Neural cell (in vitro differentiated cells): ENCODE results near the gene DNASE1L2. TPM values are rescaled to one million over a fixed set of nuclear protein-coding genes. Genes with fewer than 3 reads are reported as not detected.

Experiments
- H2AFZ ChIP-seq: fragments of 200-600, 300-800 bp; sonication (generic), shearing (Covaris generic); 2 replicates; pipeline ENCODE4 v1.6.0; 2014; ENCODE audit warnings: low read depth, mild to moderate bottlenecking, antibody characterized with exemption, low read length, moderate library complexity
- H3F3A ChIP-seq: fragments of 200-600 bp; shearing (Covaris generic); 2 replicates; pipeline ENCODE4 v1.6.1; 2016; ENCODE audit warnings: mild to moderate bottlenecking, moderate library complexity, mixed read lengths, antibody characterized with exemption, low read length; ENCODE audit not compliant: insufficient read depth, poor library complexity, severe bottlenecking
- H3K27ac ChIP-seq: fragments of 200-600, 300-800 bp; sonication (generic), shearing (Covaris generic); 2 replicates; pipeline ENCODE4 v1.5.1; 2014; ENCODE audit warnings: mild to moderate bottlenecking, low read length, moderate library complexity
- H3K27me3 ChIP-seq: fragments of 300-800, 200-600 bp; sonication (generic), shearing (Covaris generic); 2 replicates; pipeline ENCODE4 v1.6.0; 2014; ENCODE audit warnings: mild to moderate bottlenecking, low read depth, low read length, moderate library complexity; ENCODE audit not compliant: insufficient read depth
- H3K36me3 ChIP-seq: fragments of 300-800, 200-600 bp; sonication (generic), shearing (Covaris generic); 2 replicates; pipeline ENCODE4 v1.5.1; 2014; ENCODE audit warnings: mild to moderate bottlenecking, antibody characterized with exemption, low read length, moderate library complexity; ENCODE audit not compliant: insufficient read depth
- H3K4me2 ChIP-seq: fragments of 300-800, 200-600 bp; sonication (generic), shearing (Covaris generic); 2 replicates; pipeline ENCODE4 v1.6.0; 2014; ENCODE audit warnings: mild to moderate bottlenecking, low read length
- H3K4me3 ChIP-seq: fragments of 300-800, 200-600 bp; sonication (generic), shearing (Covaris generic); 2 replicates; pipeline ENCODE4 v1.5.1; 2014; ENCODE audit warnings: mild to moderate bottlenecking, low read length, moderate library complexity
- H3K79me2 ChIP-seq: fragments of 200-600 bp; shearing (Covaris generic); replicated peaks from 2 replicates; pipeline ENCODE4 v1.6.0; 2014; ENCODE audit warnings: mild to moderate bottlenecking, low read length, moderate library complexity; ENCODE audit not compliant: insufficient read depth
- H3K9ac ChIP-seq: fragments of 300-800, 200-600 bp; sonication (generic), shearing (Covaris generic); 2 replicates; pipeline ENCODE4 v1.6.1; 2016; ENCODE audit warnings: mild to moderate bottlenecking, low read length, mixed read lengths
- H3K9me2 ChIP-seq: fragments of 200-600 bp; shearing (Covaris generic); 2 replicates; pipeline ENCODE4 v1.6.1; 2016; ENCODE audit warnings: mild to moderate bottlenecking, low read length, mixed read lengths; ENCODE audit not compliant: insufficient read depth
- H3K9me3 ChIP-seq: fragments of 200-600, 300-800 bp; sonication (generic), shearing (Covaris generic); 2 replicates; pipeline ENCODE4 v1.6.1; 2016; ENCODE audit warnings: mild to moderate bottlenecking, mixed run types, low read length, moderate library complexity, mixed read lengths
- H4K20me1 ChIP-seq: fragments of 200-600 bp; shearing (Covaris generic); 2 replicates; pipeline ENCODE4 v1.6.1; 2016; ENCODE audit warnings: mild to moderate bottlenecking, mixed run types; ENCODE audit not compliant: insufficient read depth
- EP300 ChIP-seq: fragments of 450-650 bp; conservative IDR thresholded peaks from 2 replicates; pipeline ENCODE4 v1.6.1; 2014; ENCODE audit warnings: antibody characterized with exemption, mild to moderate bottlenecking, moderate library complexity; ENCODE audit not compliant: poor library complexity, severe bottlenecking
- EZH2 ChIP-seq: fragments of 200-600, 300-800 bp; shearing (Covaris generic), sonication (generic); IDR thresholded peaks from 2 replicates; pipeline ENCODE4 v1.6.1; 2014; ENCODE audit warnings: antibody characterized with exemption, low read length, borderline replicate concordance, mild to moderate bottlenecking; ENCODE audit not compliant: insufficient read depth, poor library complexity, severe bottlenecking
- MXI1 ChIP-seq: fragments of 450-650 bp; conservative IDR thresholded peaks from 2 replicates; pipeline ENCODE4 v1.6.1; 2014; ENCODE audit warnings: antibody characterized with exemption, mild to moderate bottlenecking; ENCODE audit not compliant: poor library complexity, severe bottlenecking
- POLR2AphosphoS5 ChIP-seq: IDR thresholded peaks from 2 replicates; pipeline ENCODE4 v1.6.1; 2012
- RAD21 ChIP-seq: fragments of 450-650 bp; conservative IDR thresholded peaks from 2 replicates; pipeline ENCODE4 v1.6.1; 2014; ENCODE audit warnings: antibody characterized with exemption, mild to moderate bottlenecking, moderate library complexity
- REST ChIP-seq: IDR thresholded peaks from 2 replicates; pipeline ENCODE4 v1.6.1; 2012; ENCODE audit warnings: borderline replicate concordance
- SMC3 ChIP-seq: fragments of 450-650 bp; conservative IDR thresholded peaks from 2 replicates; pipeline ENCODE4 v1.6.1; 2014; ENCODE audit warnings: antibody characterized with exemption, mild to moderate bottlenecking, moderate library complexity; ENCODE audit not compliant: poor library complexity
- TAF1 ChIP-seq: IDR thresholded peaks from 2 replicates; pipeline ENCODE4 v1.6.1; 2012; ENCODE audit warnings: low read depth
- polyA plus RNA-seq: library from polyadenylated mRNA; depleted of rRNA; stranded (reverse); fragments of >200 nt; gene quantifications from 2 replicates; pipeline ENCODE4 v1.2.3, GENCODE V29; 2014
- TF ChIP-seq, protein P1 (sequence below): fragments of 450-650 bp; IDR thresholded peaks from 2 replicates; pipeline ENCODE4 v1.5.1; 2014; ENCODE audit warnings: antibody characterized with exemption, mild to moderate bottlenecking, moderate library complexity; ENCODE audit not compliant: poor library complexity, severe bottlenecking

Gene DNASE1L2
- polyA plus RNA-seq, 1 donor from 2014 or later: 10.2 TPM

- Histone ChIP-seq H2AFZ (no peak overlapping the region), H3K4me2 (no peak overlapping the region), H4K20me1 (no peaks in the 10 kb centered on the region), H3K79me2 (no peaks in the 10 kb centered on the region), H3F3A (no peaks in the 10 kb centered on the region), H3K9me3 (no peaks in the 10 kb centered on the region), H3K9me2 (no peaks in the 10 kb centered on the region), H3K9ac (no peak overlapping the region), H3K27ac (no peak overlapping the region), H3K4me3 (no peak overlapping the region), H3K27me3 (no peaks in the 10 kb centered on the region), H3K36me3 (no peaks in the 10 kb centered on the region)
- TF ChIP-seq MXI1: no peak
- TF ChIP-seq SMC3: no peak
- TF ChIP-seq TAF1: no peak
These were observed 46.9 kb upstream of the DNASE1L2 start for GRCh38 chr16:2189252-2189893.

- H3K4me3 ChIP-seq: no peak overlapping the region
- H3K27ac ChIP-seq: no peak overlapping the region
- H3K4me2 ChIP-seq: no peak overlapping the region
- no peaks in the 10 kb centered on the region for H3K36me3 ChIP-seq
- no peaks in the 10 kb centered on the region for H3F3A ChIP-seq
- H3K79me2 ChIP-seq: peaks cover 2% of the 10 kb centered on the region
- H4K20me1 ChIP-seq: no peaks in the 10 kb centered on the region
- no peaks in the 10 kb centered on the region for H3K9me2 ChIP-seq
- no peak overlapping the region for H2AFZ ChIP-seq
- H3K9me3 ChIP-seq: no peaks in the 10 kb centered on the region
- TF ChIP-seq RAD21 (no peak), TAF1 (no peak), POLR2AphosphoS5 (no peak), EP300 (no peak), MXI1 (no peak), REST (no peak), EZH2 (no peak), SMC3 (no peak)
- TF ChIP-seq, protein P1, sequence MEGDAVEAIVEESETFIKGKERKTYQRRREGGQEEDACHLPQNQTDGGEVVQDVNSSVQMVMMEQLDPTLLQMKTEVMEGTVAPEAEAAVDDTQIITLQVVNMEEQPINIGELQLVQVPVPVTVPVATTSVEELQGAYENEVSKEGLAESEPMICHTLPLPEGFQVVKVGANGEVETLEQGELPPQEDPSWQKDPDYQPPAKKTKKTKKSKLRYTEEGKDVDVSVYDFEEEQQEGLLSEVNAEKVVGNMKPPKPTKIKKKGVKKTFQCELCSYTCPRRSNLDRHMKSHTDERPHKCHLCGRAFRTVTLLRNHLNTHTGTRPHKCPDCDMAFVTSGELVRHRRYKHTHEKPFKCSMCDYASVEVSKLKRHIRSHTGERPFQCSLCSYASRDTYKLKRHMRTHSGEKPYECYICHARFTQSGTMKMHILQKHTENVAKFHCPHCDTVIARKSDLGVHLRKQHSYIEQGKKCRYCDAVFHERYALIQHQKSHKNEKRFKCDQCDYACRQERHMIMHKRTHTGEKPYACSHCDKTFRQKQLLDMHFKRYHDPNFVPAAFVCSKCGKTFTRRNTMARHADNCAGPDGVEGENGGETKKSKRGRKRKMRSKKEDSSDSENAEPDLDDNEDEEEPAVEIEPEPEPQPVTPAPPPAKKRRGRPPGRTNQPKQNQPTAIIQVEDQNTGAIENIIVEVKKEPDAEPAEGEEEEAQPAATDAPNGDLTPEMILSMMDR: no peak
- H3K9ac ChIP-seq: no peak overlapping the region
- H3K27me3 ChIP-seq: no peaks in the 10 kb centered on the region
These were observed 46.1 kb upstream of the DNASE1L2 start for GRCh38 chr16:2190002-2190658.
